ENCODE measurements around the gene ADRA2C.

ADRA2C gene

GRCh38 chr4:3796960-3797359 lies 30.8 kb downstream of the ADRA2C start:
- no peak overlapping the region for H3K9ac ChIP-seq (ENCODE audit: low read depth, low read length)
- peaks cover 7% of the 10 kb centered on the region for H3K9me3 ChIP-seq (ENCODE audit: control insufficient read depth, insufficient read depth, low read length)
- H3K4me1 ChIP-seq (ENCODE audit: insufficient read depth, low read length) = no peaks in the 10 kb centered on the region
- no peaks in the 10 kb centered on the region for H3K36me3 ChIP-seq (ENCODE audit: insufficient read depth, low read length)

DNA sequence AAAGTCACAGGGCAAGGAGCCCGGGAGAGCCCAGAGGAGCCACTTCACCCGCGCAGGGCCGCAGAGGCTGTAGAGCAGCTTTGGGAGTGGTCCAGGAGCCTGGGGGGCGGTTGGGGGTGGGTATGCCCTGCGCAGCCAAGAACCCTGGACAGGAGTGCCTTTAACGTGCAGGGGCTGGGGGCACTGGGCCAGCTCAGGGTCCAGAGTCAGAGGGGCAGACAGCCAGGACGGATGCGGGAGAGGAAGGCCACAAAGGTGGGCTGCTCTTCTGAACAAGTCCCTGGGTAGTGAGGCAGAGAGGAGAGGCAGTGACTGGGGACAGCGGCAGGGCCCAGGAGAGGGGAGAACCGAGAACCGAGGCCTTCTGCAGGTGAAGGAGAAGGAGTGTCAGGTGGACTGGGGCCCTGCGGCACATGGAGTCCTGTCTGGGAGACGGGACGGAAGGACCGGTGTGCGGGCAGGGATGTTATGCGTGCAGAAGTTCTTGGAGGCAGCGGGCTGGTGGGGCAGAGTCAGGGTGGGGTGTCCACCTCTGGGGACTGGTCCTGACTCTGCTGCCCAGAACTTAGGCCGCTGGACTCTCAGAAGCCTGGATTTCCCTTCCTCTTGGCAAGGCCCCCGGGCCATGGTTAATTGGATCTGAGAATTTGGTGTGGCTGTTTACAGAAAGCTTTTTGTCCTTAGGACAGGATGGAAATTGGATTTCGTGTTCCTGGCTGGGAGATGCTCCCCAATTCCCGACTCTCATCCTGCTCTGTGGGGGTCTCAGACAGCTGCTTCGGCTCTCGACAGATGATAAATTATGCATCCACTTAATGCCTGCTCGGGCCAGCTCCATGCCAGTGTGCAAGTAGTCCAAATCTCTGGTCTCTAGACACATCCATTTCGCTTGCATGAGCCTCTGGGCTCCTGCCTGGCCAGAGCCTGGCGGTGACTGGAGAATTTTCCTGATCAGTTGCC lies 31.9 kb downstream of the ADRA2C start:
- Histone ChIP-seq H3K4me1 (ENCODE audit: insufficient read depth, low read length) (peaks cover 5% of the 10 kb centered on the region; the same call in 1 of the 2 replicates), H3K9ac (ENCODE audit: low read depth, low read length) (no peak overlapping the region), H3K9me3 (ENCODE audit: control insufficient read depth, insufficient read depth, low read length) (peaks cover 7% of the 10 kb centered on the region), H3K36me3 (ENCODE audit: insufficient read depth, low read length) (no peaks in the 10 kb centered on the region)

GRCh38 chr4:3799496-3799895 lies 33.3 kb downstream of the ADRA2C start:
- peaks cover 5% of the 10 kb centered on the region; the same call in 1 of the 2 replicates for H3K4me1 ChIP-seq (ENCODE audit: insufficient read depth, low read length)
- H3K36me3 ChIP-seq (ENCODE audit: insufficient read depth, low read length) = no peaks in the 10 kb centered on the region
- no peak overlapping the region for H3K9ac ChIP-seq (ENCODE audit: low read depth, low read length)
- peaks cover 7% of the 10 kb centered on the region for H3K9me3 ChIP-seq (ENCODE audit: control insufficient read depth, insufficient read depth, low read length)

DNA sequence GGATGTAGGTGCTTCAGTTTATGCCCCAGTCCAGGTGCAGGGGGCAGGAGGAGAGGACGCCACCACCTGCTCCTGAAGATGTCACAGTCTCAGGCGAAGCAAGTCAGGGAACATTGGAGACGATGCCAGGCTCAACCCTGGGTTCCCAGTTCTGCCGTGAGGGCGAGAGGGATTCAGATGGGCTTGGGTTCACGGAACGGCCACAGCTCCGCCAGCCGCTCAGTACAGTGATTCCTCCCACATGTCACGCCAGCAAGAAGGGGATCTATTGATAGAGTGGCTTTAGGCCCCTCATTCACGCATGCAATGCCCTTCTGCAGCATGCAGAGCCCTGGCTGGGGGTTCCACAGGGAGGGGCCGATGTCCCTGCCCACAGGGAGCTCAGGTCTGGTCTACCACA lies 34.2 kb downstream of the ADRA2C start:
- H3K9me3 ChIP-seq (ENCODE audit: control insufficient read depth, insufficient read depth, low read length) = peaks cover 7% of the 10 kb centered on the region
- no peak overlapping the region for H3K9ac ChIP-seq (ENCODE audit: low read depth, low read length)
- H3K4me1 ChIP-seq (ENCODE audit: insufficient read depth, low read length) = peaks cover 5% of the 10 kb centered on the region; the same call in 1 of the 2 replicates
- H3K36me3 ChIP-seq (ENCODE audit: insufficient read depth, low read length) = no peaks in the 10 kb centered on the region

GRCh38 chr4:3801521-3801920 lies 35.3 kb downstream of the ADRA2C start:
- Histone ChIP-seq H3K9me3 (ENCODE audit: control insufficient read depth, insufficient read depth, low read length) (no peaks in the 10 kb centered on the region; the same call in none of the 2 replicates), H3K9ac (ENCODE audit: low read depth, low read length) (no peak overlapping the region), H3K4me1 (ENCODE audit: insufficient read depth, low read length) (peaks cover 5% of the 10 kb centered on the region; the same call in 1 of the 2 replicates), H3K36me3 (ENCODE audit: insufficient read depth, low read length) (no peaks in the 10 kb centered on the region)

- Histone ChIP-seq H3K4me1 (ENCODE audit: insufficient read depth, low read length) (peaks cover 5% of the 10 kb centered on the region; the same call in 1 of the 2 replicates), H3K9me3 (ENCODE audit: control insufficient read depth, insufficient read depth, low read length) (no peaks in the 10 kb centered on the region; the same call in 1 of the 2 replicates), H3K9ac (ENCODE audit: low read depth, low read length) (no peak overlapping the region), H3K36me3 (ENCODE audit: insufficient read depth, low read length) (no peaks in the 10 kb centered on the region)
These were observed 35.9 kb downstream of the ADRA2C start for GRCh38 chr4:3801931-3802550.

DNA sequence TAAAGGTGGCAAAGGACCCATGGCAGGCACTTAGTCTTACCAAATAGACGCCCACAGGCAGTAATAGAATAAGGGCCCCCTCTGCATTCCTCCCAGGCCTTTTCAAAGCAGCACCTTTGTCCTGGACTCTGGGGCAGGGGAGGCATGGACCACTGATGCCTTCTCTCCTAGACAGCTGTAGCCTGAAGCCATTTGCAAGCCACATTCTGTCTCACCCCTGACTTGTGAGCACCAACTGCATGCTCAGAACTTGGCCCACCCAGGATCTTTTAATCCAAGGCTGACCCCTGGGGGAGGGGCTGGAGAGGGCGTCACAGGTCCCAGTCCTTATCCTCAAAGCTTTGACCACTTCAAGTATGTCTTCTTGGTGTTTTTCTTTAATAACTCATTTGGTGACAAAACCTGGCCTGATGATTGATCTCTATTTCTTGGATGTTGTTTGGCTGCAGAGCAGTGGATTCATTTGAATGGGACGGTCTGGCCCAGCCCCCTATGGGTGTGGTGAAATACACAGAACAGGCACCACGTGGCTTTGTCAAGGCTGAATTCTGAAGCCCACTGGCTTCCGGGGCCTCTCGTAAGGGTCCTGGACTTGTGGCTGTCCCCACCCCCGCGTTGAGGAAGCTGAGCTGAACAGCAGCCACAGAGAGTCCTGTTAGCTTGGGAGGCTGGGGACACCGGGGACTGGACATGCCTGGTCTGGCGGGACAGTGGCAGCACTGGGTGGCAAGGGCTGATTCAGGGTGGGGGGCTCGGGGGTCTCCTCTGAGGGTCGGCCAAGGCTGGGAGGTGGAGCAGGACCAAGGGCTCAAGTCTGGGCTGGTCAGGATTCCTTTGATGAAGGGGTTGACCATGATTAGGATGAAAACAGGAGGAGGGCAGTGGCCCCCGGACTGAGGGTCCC lies 36.6 kb downstream of the ADRA2C start:
- Histone ChIP-seq H3K36me3 (ENCODE audit: insufficient read depth, low read length) (no peaks in the 10 kb centered on the region), H3K9ac (ENCODE audit: low read depth, low read length) (no peak overlapping the region), H3K4me1 (ENCODE audit: insufficient read depth, low read length) (peaks cover 9% of the 10 kb centered on the region; the same call in 1 of the 2 replicates), H3K9me3 (ENCODE audit: control insufficient read depth, insufficient read depth, low read length) (no peaks in the 10 kb centered on the region)

DNA sequence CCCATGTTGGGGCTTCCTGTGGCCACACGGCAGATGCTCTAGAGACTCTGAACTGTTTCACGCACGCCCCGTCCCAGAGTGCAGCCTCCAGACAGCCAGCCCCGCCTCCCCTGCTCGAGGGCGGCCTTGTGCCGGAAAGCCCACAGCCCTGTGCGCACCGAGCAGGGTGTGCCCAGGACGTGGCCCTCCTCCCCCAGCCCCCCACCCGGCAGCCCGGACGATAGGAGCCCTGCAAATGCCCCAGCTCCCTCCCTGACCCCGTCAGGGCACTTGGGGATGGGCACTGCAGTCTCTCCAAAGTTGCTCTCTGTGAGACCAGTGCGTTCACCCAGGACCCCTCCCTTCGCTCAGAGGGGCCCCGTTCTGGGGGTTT lies 37.3 kb downstream of the ADRA2C start:
- no peaks in the 10 kb centered on the region for H3K36me3 ChIP-seq (ENCODE audit: insufficient read depth, low read length)
- no peaks in the 10 kb centered on the region for H3K9me3 ChIP-seq (ENCODE audit: control insufficient read depth, insufficient read depth, low read length)
- peaks cover 15% of the 10 kb centered on the region for H3K4me1 ChIP-seq (ENCODE audit: insufficient read depth, low read length)
- no peak overlapping the region for H3K9ac ChIP-seq (ENCODE audit: low read depth, low read length)

DNA sequence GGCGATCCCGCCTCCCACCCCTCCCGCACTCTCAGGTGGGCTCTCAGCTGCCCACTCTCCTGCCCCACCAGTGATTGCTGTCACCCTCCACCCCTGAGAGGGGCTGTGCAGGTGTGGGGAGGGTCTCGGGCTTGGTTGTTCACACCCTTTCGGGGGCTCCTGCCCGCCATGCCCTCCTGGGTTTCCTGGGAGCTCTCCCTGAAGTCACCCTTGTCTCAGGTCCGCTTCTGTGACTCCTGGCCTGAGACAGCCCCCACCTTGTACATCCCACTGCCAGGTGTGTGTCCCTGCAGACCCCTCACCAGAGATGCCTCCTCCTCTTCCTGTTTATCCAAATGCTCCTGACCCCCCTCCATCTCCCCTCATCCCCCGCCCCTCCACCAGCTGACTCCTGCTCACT lies 37.8 kb downstream of the ADRA2C start:
- Histone ChIP-seq H3K9ac (ENCODE audit: low read depth, low read length) (no peak overlapping the region), H3K4me1 (ENCODE audit: insufficient read depth, low read length) (peaks cover 16% of the 10 kb centered on the region), H3K9me3 (ENCODE audit: control insufficient read depth, insufficient read depth, low read length) (no peaks in the 10 kb centered on the region), H3K36me3 (ENCODE audit: insufficient read depth, low read length) (no peaks in the 10 kb centered on the region)

DNA sequence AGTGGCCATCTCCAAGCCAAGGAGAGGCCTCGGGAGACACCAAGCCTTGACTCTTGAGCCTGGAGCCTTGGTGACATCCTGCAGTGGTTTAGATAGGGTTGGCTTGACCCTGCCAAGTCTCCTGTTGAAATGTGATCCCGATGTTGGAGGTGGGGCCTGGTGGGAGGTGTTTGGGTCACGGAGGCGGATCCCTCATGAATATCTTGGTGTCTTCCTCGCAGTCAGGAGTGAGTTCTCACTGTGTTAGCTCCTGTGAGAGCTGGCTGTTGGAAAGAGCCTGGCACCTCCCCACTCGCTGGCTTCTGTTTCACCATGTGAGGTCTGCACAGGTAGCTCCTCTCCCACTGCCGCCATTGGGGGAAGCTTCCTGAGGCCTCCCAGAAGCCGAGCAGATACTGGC lies 38.8 kb downstream of the ADRA2C start:
- Histone ChIP-seq H3K36me3 (ENCODE audit: insufficient read depth, low read length) (no peaks in the 10 kb centered on the region), H3K9me3 (ENCODE audit: control insufficient read depth, insufficient read depth, low read length) (no peaks in the 10 kb centered on the region), H3K4me1 (ENCODE audit: insufficient read depth, low read length) (peaks cover 16% of the 10 kb centered on the region)

GRCh38 chr4:3805731-3806130 lies 39.5 kb downstream of the ADRA2C start:
- no peaks in the 10 kb centered on the region for H3K36me3 ChIP-seq (ENCODE audit: insufficient read depth, low read length)
- H3K9ac ChIP-seq (ENCODE audit: low read depth, low read length) = no peak overlapping the region
- no peaks in the 10 kb centered on the region for H3K9me3 ChIP-seq (ENCODE audit: control insufficient read depth, insufficient read depth, low read length)
- H3K4me1 ChIP-seq (ENCODE audit: insufficient read depth, low read length) = peaks cover 16% of the 10 kb centered on the region

More for the DNA sequence above, 38.8 kb downstream of the ADRA2C start:
- no peak overlapping the region for H3K9ac ChIP-seq (ENCODE audit: low read depth, low read length)

- no peaks in the 10 kb centered on the region for H3K9me3 ChIP-seq (ENCODE audit: control insufficient read depth, insufficient read depth, low read length)
- H3K36me3 ChIP-seq (ENCODE audit: insufficient read depth, low read length) = no peaks in the 10 kb centered on the region
- peaks cover 16% of the 10 kb centered on the region for H3K4me1 ChIP-seq (ENCODE audit: insufficient read depth, low read length)
- no peak overlapping the region for H3K9ac ChIP-seq (ENCODE audit: low read depth, low read length)
These were observed 41.1 kb downstream of the ADRA2C start for GRCh38 chr4:3807311-3807710.

DNA sequence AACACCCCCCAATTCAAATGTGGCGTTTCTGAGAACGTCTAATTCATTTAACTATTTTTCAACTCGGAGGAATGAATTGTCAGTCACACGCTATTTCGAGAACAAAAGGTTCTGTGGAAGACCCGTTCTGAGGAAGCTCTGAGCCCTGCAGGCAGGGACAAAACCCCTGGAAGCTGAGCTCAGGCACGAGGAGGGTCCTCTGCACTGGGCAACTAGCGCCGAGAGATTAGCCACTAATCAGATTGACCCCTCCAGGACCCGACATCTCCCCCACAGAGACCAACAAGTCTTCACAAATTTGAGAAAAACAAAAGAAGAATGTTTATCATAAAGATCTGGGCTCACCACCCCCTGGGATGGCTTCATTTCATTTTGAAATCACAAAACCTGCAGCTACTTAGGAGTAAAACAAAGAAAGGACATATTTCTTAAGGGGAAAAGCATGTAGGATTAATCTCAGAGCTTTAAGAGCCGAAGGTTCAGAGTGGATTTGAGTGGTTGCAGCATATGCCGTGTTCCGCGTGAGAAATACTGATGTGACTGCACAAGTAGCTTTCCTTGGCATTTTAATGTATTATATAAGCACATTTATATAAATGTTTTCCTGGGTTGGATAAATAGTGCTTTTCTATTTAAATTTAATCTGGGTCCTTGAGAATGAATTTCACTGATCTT lies 41.8 kb downstream of the ADRA2C start:
- no peaks in the 10 kb centered on the region for H3K9me3 ChIP-seq (ENCODE audit: control insufficient read depth, insufficient read depth, low read length)
- no peak overlapping the region for H3K9ac ChIP-seq (ENCODE audit: low read depth, low read length)
- H3K36me3 ChIP-seq (ENCODE audit: insufficient read depth, low read length) = no peaks in the 10 kb centered on the region
- H3K4me1 ChIP-seq (ENCODE audit: insufficient read depth, low read length) = peaks cover 11% of the 10 kb centered on the region; the same call in 1 of the 2 replicates
